Colonic mucosa (tissue), 4 donors: Measurements from ENCODE around the gene AP3S1. TPM values are rescaled to one million over a fixed set of nuclear protein-coding genes. Genes with fewer than 3 reads are reported as not detected.

Experiments used
- DNase-seq: peaks from one replicate; pipeline ENCODE4 v3.0.0-alpha.2; 2020
- H3K27ac ChIP-seq: fragments of 200-600 bp; one replicate; pipeline ENCODE4 v1.8.0; 2021
- H3K27me3 ChIP-seq: fragments of 200-600 bp; one replicate; pipeline ENCODE4 v1.8.0; 2021
- H3K36me3 ChIP-seq: fragments of 200-600 bp; one replicate; pipeline ENCODE4 v1.8.0; 2021
- H3K4me1 ChIP-seq: fragments of 200-600 bp; one replicate; pipeline ENCODE4 v1.8.0; 2021; ENCODE audit warnings: mild to moderate bottlenecking
- H3K4me3 ChIP-seq: fragments of 200-600 bp; one replicate; pipeline ENCODE4 v1.8.0; 2021
- H3K9ac ChIP-seq, 2 donors: one replicate each; pipeline ENCODE4 v1.7.0; 2013; ENCODE audit warnings: control low read depth in 2 of 2, low read depth in 2 of 2, low read length in 2 of 2
- H3K9me3 ChIP-seq: fragments of 200-600 bp; one replicate; pipeline ENCODE4 v1.8.0; 2021
- intact Hi-C: fragments of 100-400 bp; cut with DNase I; formaldehyde crosslinking; loops from one replicate; pipeline ENCODE4 v1.14.1; 2022
- total RNA-seq, 2 donors: library from RNA; stranded (reverse); fragmentation: NEBNext Ultra II Directional in 1 of 2; extraction: Animal tissue kit (Norgen Biotek cat#: 25700) in 1 of 2; gene quantifications; one replicate each; pipeline ENCODE4 v1.2.1, GENCODE V29; 2021
- TF ChIP-seq, protein P1 (sequence below): fragments of 200-600 bp; IDR thresholded peaks from one replicate; pipeline ENCODE4 v1.8.0; 2022; ENCODE audit warnings: antibody characterized with exemption, mild to moderate bottlenecking
- donor health status: healthy.
- donor health status: DM: no; HTN: no; CAD: no.
- donor health status: DM: no; HTN: no; CAD: no.

The AP3S1 gene
- 100 to 1,000 TPM in 1 of 2 donors, 10 to 100 TPM in 1; 56.7 to 105 TPM for total RNA-seq

DNA sequence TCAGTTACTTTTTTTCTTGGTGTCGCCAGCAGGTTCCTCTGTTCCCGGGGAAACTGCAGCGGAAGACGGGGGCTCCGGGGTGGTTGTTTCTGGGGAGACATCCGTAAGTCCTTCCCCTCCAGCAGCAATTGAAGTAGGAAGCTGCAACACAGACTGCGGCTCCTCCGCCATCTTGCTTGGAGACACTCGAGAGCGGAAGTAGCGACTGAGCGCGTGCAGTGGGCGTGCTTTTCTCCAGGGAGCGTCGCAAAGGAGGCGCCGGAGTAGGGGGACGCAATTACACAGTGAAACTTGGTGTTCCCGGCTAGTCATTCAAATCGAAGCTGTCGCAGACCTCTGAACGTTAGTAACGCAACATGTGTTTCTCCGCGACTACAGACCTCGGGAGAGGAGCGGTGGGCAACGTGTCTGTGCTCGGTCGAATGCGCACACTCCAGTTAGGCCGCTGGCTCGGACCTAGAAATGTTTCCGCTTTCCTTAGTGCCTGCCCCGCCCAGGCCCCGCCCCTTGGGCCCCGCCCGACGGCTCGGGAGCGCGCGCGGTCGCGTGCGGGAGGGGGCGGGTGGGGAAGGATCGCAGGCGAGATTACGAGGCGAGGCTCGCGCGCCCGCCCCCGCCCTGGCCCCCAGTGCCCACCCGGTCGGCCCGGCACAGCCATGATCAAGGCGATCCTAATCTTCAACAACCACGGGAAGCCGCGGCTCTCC is at the start of gene AP3S1, which contains the start of gene ATG12:
Gene AP3S1 (plus strand): TSS at position 554 of the 707 bp plus-strand sequence. CDS start 103 bp downstream, at position 657.
Gene ATG12 (minus strand): TSS at position 184 of the 707 bp plus-strand sequence. CDS start 13 bp downstream, at position 171.
- TF ChIP-seq, protein P1, sequence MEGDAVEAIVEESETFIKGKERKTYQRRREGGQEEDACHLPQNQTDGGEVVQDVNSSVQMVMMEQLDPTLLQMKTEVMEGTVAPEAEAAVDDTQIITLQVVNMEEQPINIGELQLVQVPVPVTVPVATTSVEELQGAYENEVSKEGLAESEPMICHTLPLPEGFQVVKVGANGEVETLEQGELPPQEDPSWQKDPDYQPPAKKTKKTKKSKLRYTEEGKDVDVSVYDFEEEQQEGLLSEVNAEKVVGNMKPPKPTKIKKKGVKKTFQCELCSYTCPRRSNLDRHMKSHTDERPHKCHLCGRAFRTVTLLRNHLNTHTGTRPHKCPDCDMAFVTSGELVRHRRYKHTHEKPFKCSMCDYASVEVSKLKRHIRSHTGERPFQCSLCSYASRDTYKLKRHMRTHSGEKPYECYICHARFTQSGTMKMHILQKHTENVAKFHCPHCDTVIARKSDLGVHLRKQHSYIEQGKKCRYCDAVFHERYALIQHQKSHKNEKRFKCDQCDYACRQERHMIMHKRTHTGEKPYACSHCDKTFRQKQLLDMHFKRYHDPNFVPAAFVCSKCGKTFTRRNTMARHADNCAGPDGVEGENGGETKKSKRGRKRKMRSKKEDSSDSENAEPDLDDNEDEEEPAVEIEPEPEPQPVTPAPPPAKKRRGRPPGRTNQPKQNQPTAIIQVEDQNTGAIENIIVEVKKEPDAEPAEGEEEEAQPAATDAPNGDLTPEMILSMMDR = no peak
- Histone ChIP-seq H3K9ac (peak within 1 kb of the TSS; percentile 79 to 91), H3K27me3 (no peaks in the 10 kb centered on the region), H3K4me3 (peak within 1 kb of the TSS; percentile 92), H3K36me3 (no peaks in the 10 kb centered on the region), H3K4me1 (peaks cover 21% of the 10 kb centered on the region), H3K9me3 (no peaks in the 10 kb centered on the region), H3K27ac (peak within 1 kb of the TSS; percentile 86)
- intact Hi-C loops = loop anchor here (5.0 kb wide), 1 partner anchor 219 kb away; no protein-coding TSS in a partner anchor
- DNase-seq = peak; percentile 94

- Histone ChIP-seq H3K4me1 (no peaks in the 10 kb centered on the region), H3K36me3 (no peaks in the 10 kb centered on the region), H3K9ac (no peak overlapping the region), H3K4me3 (no peak overlapping the region), H3K27me3 (no peaks in the 10 kb centered on the region), H3K9me3 (no peaks in the 10 kb centered on the region), H3K27ac (no peak overlapping the region)
- TF ChIP-seq, protein P1 = no peak
- intact Hi-C loops = no loop called here
- DNase-seq = no peak
These were observed 46.0 kb upstream of the AP3S1 start for GRCh38 chr5:115795700-115796099.

GRCh38 chr5:115796656-115797055 is 45.1 kb upstream of the AP3S1 start:
- no peak overlapping the region for H3K27ac ChIP-seq
- H3K4me3 ChIP-seq = no peak overlapping the region
- no peaks in the 10 kb centered on the region for H3K9me3 ChIP-seq
- no peaks in the 10 kb centered on the region for H3K4me1 ChIP-seq
- no peak overlapping the region for H3K9ac ChIP-seq
- DNase-seq = no peak
- TF ChIP-seq, protein P1 = no peak
- H3K36me3 ChIP-seq = no peaks in the 10 kb centered on the region
- intact Hi-C loops = no loop called here
- no peaks in the 10 kb centered on the region for H3K27me3 ChIP-seq

DNA sequence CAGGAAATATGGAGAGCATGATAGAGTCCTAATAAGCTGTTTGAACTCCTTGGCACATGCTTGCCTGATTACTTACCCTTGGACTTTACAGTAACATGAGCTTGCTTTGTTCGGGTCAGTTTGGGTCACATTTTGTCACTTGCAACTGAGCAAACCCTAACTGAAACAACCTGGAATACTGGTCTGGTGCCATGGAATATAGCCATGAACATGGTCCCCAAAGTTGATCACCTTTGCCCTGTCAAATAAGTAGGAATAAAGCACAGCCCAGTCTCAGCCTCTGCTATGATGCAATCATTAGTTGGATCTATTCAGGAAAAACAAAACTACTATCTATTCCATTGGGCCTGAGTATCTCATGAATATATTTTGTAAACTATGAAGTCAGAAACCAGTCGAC is 43.5 kb upstream of the AP3S1 start:
- no peak overlapping the region for H3K9ac ChIP-seq
- no peaks in the 10 kb centered on the region for H3K4me1 ChIP-seq
- intact Hi-C loops = no loop called here
- no peak for DNase-seq
- no peaks in the 10 kb centered on the region for H3K27me3 ChIP-seq
- H3K27ac ChIP-seq = no peak overlapping the region
- no peaks in the 10 kb centered on the region for H3K36me3 ChIP-seq
- H3K9me3 ChIP-seq = no peaks in the 10 kb centered on the region
- H3K4me3 ChIP-seq = no peak overlapping the region
- TF ChIP-seq, protein P1 = no peak

GRCh38 chr5:115800108-115800507 is 41.6 kb upstream of the AP3S1 start:
- H3K36me3 ChIP-seq = no peaks in the 10 kb centered on the region
- no peaks in the 10 kb centered on the region for H3K9me3 ChIP-seq
- intact Hi-C loops = no loop called here
- no peaks in the 10 kb centered on the region for H3K27me3 ChIP-seq
- DNase-seq = no peak
- no peak overlapping the region for H3K4me3 ChIP-seq
- H3K27ac ChIP-seq = no peak overlapping the region
- H3K9ac ChIP-seq = no peak overlapping the region
- TF ChIP-seq, protein P1 = no peak
- H3K4me1 ChIP-seq = no peaks in the 10 kb centered on the region
